ENCODE measurements around the gene KLRF1. TPM values are rescaled to one million over a fixed set of nuclear protein-coding genes. Genes with fewer than 3 reads are reported as not detected.
"Not testable (repeated sequence)": the region's sequence is repeated elsewhere in the genome, so short reads cannot be mapped to it uniquely, and the experiment has no call there.

KLRF1 gene
- total RNA-seq, 1 experiment from 2014 or later: 1.1 TPM

- intact Hi-C loops (cut with micrococcal nuclease; ENCODE audit: unreplicated experiment): no loop called here
- Histone ChIP-seq H3K4me3 (ENCODE audit: low read depth in 2 of 2, low read length in 2 of 2) (no peak overlapping the region), H3K9me3 (ENCODE audit: control insufficient read depth, insufficient read depth, low read depth, low read length) (no peaks in the 10 kb centered on the region), H3K27me3 (ENCODE audit: control insufficient read depth, insufficient read depth, low read length) (no peaks in the 10 kb centered on the region), H3K4me1 (ENCODE audit: control insufficient read depth, insufficient read depth, low read length) (no peaks in the 10 kb centered on the region), H3K36me3 (ENCODE audit: control insufficient read depth, insufficient read depth, low read length) (no peaks in the 10 kb centered on the region), H3K27ac (ENCODE audit: low read length) (no peak overlapping the region)
- TF ChIP-seq POLR2AphosphoS5 (IDR thresholded peaks at IDR 0.05; ENCODE audit: low read depth, low read length): no peak
- no peak for TF ChIP-seq CTCF (IDR thresholded peaks at IDR 0.05)
- TF ChIP-seq SIN3A (IDR thresholded peaks at IDR 0.05; ENCODE audit: borderline replicate concordance, insufficient read depth, low read depth, low read length): no peak
- TF ChIP-seq REST (IDR thresholded peaks at IDR 0.05; ENCODE audit: insufficient read depth in 1 of 2, low read depth in 2 of 2, low read length in 1 of 2): no peak
- DNase-seq (ENCODE audit: low read depth, low spot score) (no peak), ATAC-seq (no peak)
- POLR2A ChIA-PET: interaction anchor here (0.6 kb wide), 1 partner anchor 8 kb away, joined by 3 read pairs; no protein-coding TSS in a partner anchor
- BruUV-seq (replicated peaks): no TSS peak
- in situ Hi-C loops (cut with HindIII; ENCODE audit: low pct_unique_long_range_greater_than_20kb, low sequenced_read_pairs): no loop called here
- CTCF ChIA-PET: no interaction called here
Measured at GRCh38 chr12:9872162-9872561, 44.9 kb downstream of the KLRF1 start.

- H3K4me1 ChIP-seq (ENCODE audit: control insufficient read depth, insufficient read depth, low read length): no peaks in the 10 kb centered on the region
- BruUV-seq (replicated peaks): no TSS peak
- no peak for DNase-seq (ENCODE audit: low read depth, low spot score)
- in situ Hi-C loops (cut with HindIII; ENCODE audit: low pct_unique_long_range_greater_than_20kb, low sequenced_read_pairs) (no loop called here), intact Hi-C loops (cut with micrococcal nuclease; ENCODE audit: unreplicated experiment) (no loop called here)
- POLR2A ChIA-PET: no interaction called here
- CTCF ChIA-PET: no interaction called here
- no peak for ATAC-seq
- H3K9me3 ChIP-seq (ENCODE audit: control insufficient read depth, insufficient read depth, low read depth, low read length): no peaks in the 10 kb centered on the region
- TF ChIP-seq REST (IDR thresholded peaks at IDR 0.05; ENCODE audit: insufficient read depth in 1 of 2, low read depth in 2 of 2, low read length in 1 of 2) (no peak), TCF7L2 (IDR thresholded peaks at IDR 0.05; ENCODE audit: low read depth, low read length) (no peak), POLR2AphosphoS5 (IDR thresholded peaks at IDR 0.05; ENCODE audit: low read depth, low read length) (no peak), CTCF (IDR thresholded peaks at IDR 0.05) (no peak), SIN3A (IDR thresholded peaks at IDR 0.05; ENCODE audit: borderline replicate concordance, insufficient read depth, low read depth, low read length) (no peak)
- H3K27me3 ChIP-seq (ENCODE audit: control insufficient read depth, insufficient read depth, low read length): no peaks in the 10 kb centered on the region
- H3K36me3 ChIP-seq (ENCODE audit: control insufficient read depth, insufficient read depth, low read length): no peaks in the 10 kb centered on the region
- H3K4me3 ChIP-seq (ENCODE audit: low read depth in 2 of 2, low read length in 2 of 2): no peak overlapping the region
- no peak overlapping the region for H3K27ac ChIP-seq (ENCODE audit: low read length)
Measured at GRCh38 chr12:9872742-9873141, 45.5 kb downstream of the KLRF1 start.

- intact Hi-C loops (cut with micrococcal nuclease; ENCODE audit: unreplicated experiment); CTCF ChIA-PET; H3K9me3 ChIP-seq (ENCODE audit: control insufficient read depth, insufficient read depth, low read depth, low read length); H3K4me3 ChIP-seq (ENCODE audit: low read depth in 2 of 2, low read length in 2 of 2); in situ Hi-C loops (cut with HindIII; ENCODE audit: low pct_unique_long_range_greater_than_20kb, low sequenced_read_pairs); BruUV-seq (replicated peaks); H3K27me3 ChIP-seq (ENCODE audit: control insufficient read depth, insufficient read depth, low read length); H3K36me3 ChIP-seq (ENCODE audit: control insufficient read depth, insufficient read depth, low read length); H3K4me1 ChIP-seq (ENCODE audit: control insufficient read depth, insufficient read depth, low read length); DNase-seq (ENCODE audit: low read depth, low spot score); ATAC-seq; POLR2A ChIA-PET; H3K27ac ChIP-seq (ENCODE audit: low read length): not testable (repeated sequence)
Measured at GRCh38 chr12:9876120-9876519, 48.8 kb downstream of the KLRF1 start.
